ENCODE results near the gene MECR. TPM values are rescaled to one million over a fixed set of nuclear protein-coding genes. Genes with fewer than 3 reads are reported as not detected.
A peak's percentile ranks its signal among the peaks of the same experiment; 100 is the strongest.

Gene MECR
- total RNA-seq, 1 donor = 23.5 TPM

DNA sequence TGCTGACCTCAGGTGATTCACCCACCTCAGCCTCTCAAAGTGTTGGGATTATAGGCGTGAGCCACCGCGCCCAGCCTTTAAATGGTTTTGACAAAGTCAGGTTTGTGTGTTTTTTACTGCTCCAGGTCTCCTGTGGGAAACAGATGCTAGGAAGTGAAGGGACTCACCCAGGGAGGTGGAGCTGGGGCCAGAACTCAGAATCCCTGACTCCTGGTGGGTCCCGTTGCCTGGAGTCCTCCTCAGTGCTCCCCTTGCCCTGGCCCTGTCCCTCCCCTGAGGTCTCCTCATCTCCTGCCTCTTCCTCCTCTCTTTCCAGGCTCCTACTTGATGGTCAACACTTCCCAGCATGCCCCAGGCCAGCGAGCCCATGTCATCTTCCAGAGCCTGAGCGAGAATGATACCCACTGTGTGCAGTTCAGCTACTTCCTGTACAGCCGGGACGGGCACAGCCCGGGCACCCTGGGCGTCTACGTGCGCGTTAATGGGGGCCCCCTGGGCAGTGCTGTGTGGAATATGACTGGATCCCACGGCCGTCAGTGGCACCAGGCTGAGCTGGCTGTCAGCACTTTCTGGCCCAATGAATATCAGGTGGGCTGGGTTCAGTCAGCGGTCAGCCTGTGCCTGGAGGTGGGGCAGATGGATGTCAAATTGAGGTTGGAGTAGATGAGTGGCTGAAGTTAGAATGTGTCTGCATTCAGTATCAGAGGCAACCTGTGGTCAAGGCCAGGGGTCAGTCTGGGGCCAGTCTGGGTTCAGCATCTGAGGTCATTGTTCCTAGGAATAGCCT is 27.6 kb upstream of the MECR start:
- no peaks in the 10 kb centered on the region for H3K27me3 ChIP-seq (ENCODE audit: insufficient read depth, low read length)
- no peaks in the 10 kb centered on the region for H3K79me2 ChIP-seq (ENCODE audit: insufficient read depth, low read length)
- no peak overlapping the region for H3K4me2 ChIP-seq (ENCODE audit: insufficient read depth, low read length)
- no peaks in the 10 kb centered on the region for H3K36me3 ChIP-seq (ENCODE audit: insufficient read depth, low read length)
- H2AFZ ChIP-seq (ENCODE audit: low read length) = no peak overlapping the region
- H3K9me3 ChIP-seq (ENCODE audit: low read depth, low read length) = no peaks in the 10 kb centered on the region
- peak; percentile 87 for DNase-seq (ENCODE audit: insufficient read length, low spot score, missing footprints)
- no peak overlapping the region for H3K4me3 ChIP-seq (ENCODE audit: insufficient read depth, low read length)
- no peaks in the 10 kb centered on the region for H4K20me1 ChIP-seq (ENCODE audit: insufficient read depth, low read length)
- peaks cover 13% of the 10 kb centered on the region for H3K4me1 ChIP-seq (ENCODE audit: insufficient read depth, low read length)
- TF ChIP-seq, protein P1, sequence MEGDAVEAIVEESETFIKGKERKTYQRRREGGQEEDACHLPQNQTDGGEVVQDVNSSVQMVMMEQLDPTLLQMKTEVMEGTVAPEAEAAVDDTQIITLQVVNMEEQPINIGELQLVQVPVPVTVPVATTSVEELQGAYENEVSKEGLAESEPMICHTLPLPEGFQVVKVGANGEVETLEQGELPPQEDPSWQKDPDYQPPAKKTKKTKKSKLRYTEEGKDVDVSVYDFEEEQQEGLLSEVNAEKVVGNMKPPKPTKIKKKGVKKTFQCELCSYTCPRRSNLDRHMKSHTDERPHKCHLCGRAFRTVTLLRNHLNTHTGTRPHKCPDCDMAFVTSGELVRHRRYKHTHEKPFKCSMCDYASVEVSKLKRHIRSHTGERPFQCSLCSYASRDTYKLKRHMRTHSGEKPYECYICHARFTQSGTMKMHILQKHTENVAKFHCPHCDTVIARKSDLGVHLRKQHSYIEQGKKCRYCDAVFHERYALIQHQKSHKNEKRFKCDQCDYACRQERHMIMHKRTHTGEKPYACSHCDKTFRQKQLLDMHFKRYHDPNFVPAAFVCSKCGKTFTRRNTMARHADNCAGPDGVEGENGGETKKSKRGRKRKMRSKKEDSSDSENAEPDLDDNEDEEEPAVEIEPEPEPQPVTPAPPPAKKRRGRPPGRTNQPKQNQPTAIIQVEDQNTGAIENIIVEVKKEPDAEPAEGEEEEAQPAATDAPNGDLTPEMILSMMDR (IDR thresholded peaks at IDR 0.05; ENCODE audit: extremely low read depth, low read depth, low read length) = no peak
- no peak overlapping the region for H3K27ac ChIP-seq (ENCODE audit: low read depth, low read length)

DNA sequence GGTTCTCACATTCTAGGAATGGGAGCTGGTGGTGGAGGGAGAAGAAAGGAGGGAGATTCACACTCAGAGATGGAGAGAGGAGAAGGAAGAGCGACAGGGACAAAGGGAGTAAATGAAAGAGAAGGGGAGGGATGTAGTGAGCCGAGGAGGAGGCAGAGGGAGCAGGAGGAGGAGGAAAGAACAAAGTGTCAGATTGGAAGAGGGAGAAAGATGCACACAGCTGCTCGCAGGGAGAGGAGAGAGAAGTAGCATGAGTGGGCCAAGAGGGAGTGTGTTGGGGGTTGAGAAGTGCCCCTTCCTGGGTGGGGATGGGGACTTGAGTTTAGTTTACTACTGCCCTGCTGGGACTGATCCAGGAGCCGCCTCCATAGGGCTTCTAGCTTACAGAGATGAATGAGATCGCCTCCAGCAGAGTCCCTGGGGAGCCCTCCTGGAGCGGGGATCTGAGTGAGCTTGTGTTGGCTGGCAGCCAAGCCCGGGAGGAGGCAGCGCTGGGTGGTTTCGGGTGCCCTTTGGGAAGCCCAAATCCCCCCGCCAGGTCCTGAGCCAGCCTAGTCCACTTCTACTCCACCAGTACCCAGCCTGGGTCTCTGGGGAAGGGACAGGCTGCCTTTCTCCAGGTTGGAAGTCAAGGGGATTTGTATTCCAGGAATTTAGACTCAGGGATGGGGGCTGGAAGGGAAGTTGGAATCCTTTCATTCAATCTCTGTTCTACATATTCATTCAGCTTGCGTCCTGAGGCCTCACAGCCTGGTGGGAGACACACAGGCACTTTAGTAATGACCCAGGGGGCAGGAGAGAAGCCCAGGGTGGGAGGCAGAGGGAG is 26.5 kb upstream of the MECR start:
- H3K9me3 ChIP-seq (ENCODE audit: low read depth, low read length) = no peaks in the 10 kb centered on the region
- H3K36me3 ChIP-seq (ENCODE audit: insufficient read depth, low read length) = no peaks in the 10 kb centered on the region
- TF ChIP-seq, protein P1 (IDR thresholded peaks at IDR 0.05; ENCODE audit: extremely low read depth, low read depth, low read length) = no peak
- peak overlapping the region; percentile 25 for H3K4me3 ChIP-seq (ENCODE audit: insufficient read depth, low read length)
- H3K4me1 ChIP-seq (ENCODE audit: insufficient read depth, low read length) = peaks cover 13% of the 10 kb centered on the region
- no peaks in the 10 kb centered on the region for H3K27me3 ChIP-seq (ENCODE audit: insufficient read depth, low read length)
- no peaks in the 10 kb centered on the region for H4K20me1 ChIP-seq (ENCODE audit: insufficient read depth, low read length)
- H3K79me2 ChIP-seq (ENCODE audit: insufficient read depth, low read length) = no peaks in the 10 kb centered on the region
- no peak overlapping the region for H3K27ac ChIP-seq (ENCODE audit: low read depth, low read length)
- peak overlapping the region; percentile 71 for H3K4me2 ChIP-seq (ENCODE audit: insufficient read depth, low read length)
- no peak overlapping the region for H2AFZ ChIP-seq (ENCODE audit: low read length)
- peak; percentile 83 for DNase-seq (ENCODE audit: insufficient read length, low spot score, missing footprints)

DNA sequence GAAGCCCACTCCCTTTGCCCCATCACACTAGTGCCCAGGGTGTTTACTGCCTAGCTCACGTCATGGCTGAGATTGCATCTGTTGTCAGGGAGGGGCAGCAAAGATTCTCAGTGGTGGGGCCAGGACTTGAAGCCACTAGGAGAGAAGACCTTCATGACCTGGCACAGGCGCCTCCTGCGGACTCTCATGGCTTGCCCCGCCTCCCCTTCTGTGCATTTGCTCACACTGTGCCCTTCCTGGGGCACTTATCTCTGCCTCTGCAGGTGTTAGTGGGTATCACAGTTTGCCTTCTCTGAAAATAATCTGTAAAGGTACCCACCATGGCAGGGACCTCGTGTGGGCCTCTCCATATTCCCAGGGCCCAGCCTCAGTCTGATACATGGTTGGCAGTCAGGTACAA is 25.7 kb upstream of the MECR start:
- Histone ChIP-seq H3K4me3 (ENCODE audit: insufficient read depth, low read length) (no peak overlapping the region), H3K27ac (ENCODE audit: low read depth, low read length) (no peak overlapping the region), H3K4me1 (ENCODE audit: insufficient read depth, low read length) (peaks cover 13% of the 10 kb centered on the region), H3K9me3 (ENCODE audit: low read depth, low read length) (no peaks in the 10 kb centered on the region), H3K36me3 (ENCODE audit: insufficient read depth, low read length) (no peaks in the 10 kb centered on the region), H3K4me2 (ENCODE audit: insufficient read depth, low read length) (no peak overlapping the region), H2AFZ (ENCODE audit: low read length) (no peak overlapping the region), H3K79me2 (ENCODE audit: insufficient read depth, low read length) (no peaks in the 10 kb centered on the region), H3K27me3 (ENCODE audit: insufficient read depth, low read length) (no peaks in the 10 kb centered on the region), H4K20me1 (ENCODE audit: insufficient read depth, low read length) (no peaks in the 10 kb centered on the region)
- DNase-seq (ENCODE audit: insufficient read length, low spot score, missing footprints) = no peak
- TF ChIP-seq, protein P1 (IDR thresholded peaks at IDR 0.05; ENCODE audit: extremely low read depth, low read depth, low read length) = no peak

DNA sequence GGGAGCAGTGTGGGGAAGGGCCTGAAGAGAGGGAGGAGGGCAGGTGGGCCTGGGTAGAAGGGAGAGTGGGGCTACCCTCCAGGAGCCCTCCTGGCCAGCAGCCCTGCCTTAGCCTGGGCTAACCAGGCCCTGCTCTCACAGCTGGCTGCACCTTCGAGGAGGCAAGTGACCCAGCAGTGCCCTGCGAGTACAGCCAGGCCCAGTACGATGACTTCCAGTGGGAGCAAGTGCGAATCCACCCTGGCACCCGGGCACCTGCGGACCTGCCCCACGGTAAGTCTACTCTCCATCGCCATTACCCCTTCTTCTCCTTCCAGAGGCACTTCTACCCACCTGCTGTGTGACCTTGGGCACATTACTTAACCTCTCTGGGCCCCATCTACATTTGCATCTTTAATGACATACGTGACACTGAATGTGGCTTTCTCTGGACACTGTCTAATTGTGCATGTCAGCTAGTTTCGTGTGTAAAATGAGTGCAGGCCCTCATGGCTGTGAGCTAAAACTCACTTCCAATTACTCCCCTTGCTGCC is 24.5 kb upstream of the MECR start:
- Histone ChIP-seq H3K27ac (ENCODE audit: low read depth, low read length) (no peak overlapping the region), H3K9me3 (ENCODE audit: low read depth, low read length) (no peaks in the 10 kb centered on the region), H3K4me2 (ENCODE audit: insufficient read depth, low read length) (no peak overlapping the region), H3K27me3 (ENCODE audit: insufficient read depth, low read length) (no peaks in the 10 kb centered on the region), H4K20me1 (ENCODE audit: insufficient read depth, low read length) (no peaks in the 10 kb centered on the region), H3K4me1 (ENCODE audit: insufficient read depth, low read length) (peaks cover 13% of the 10 kb centered on the region), H3K36me3 (ENCODE audit: insufficient read depth, low read length) (no peaks in the 10 kb centered on the region), H3K4me3 (ENCODE audit: insufficient read depth, low read length) (no peak overlapping the region), H3K79me2 (ENCODE audit: insufficient read depth, low read length) (no peaks in the 10 kb centered on the region), H2AFZ (ENCODE audit: low read length) (no peak overlapping the region)
- no peak for DNase-seq (ENCODE audit: insufficient read length, low spot score, missing footprints)
- TF ChIP-seq, protein P1 (IDR thresholded peaks at IDR 0.05; ENCODE audit: extremely low read depth, low read depth, low read length) = no peak

All from osteoblast (primary cell).